MM.1S (cell line): Measurements from ENCODE around the gene NFAM1.
A peak's percentile ranks its signal among the peaks of the same experiment; 100 is the strongest.

Experiments
- DNase-seq: peaks from one replicate; pipeline ENCODE4 v3.0.0-alpha.2; 2015
- H2AFZ ChIP-seq: fragments of 300-600 bp; sonication (generic); 2 replicates; pipeline ENCODE4 v1.6.0; 2016; ENCODE audit warnings: antibody characterized with exemption, low read length
- H3F3A ChIP-seq: fragments of 300-600 bp; sonication (generic); 2 replicates; pipeline ENCODE4 v1.6.1; 2016; ENCODE audit warnings: mild to moderate bottlenecking, antibody characterized with exemption, low read length, moderate library complexity, mixed read lengths; ENCODE audit not compliant: insufficient read depth
- H3K27ac ChIP-seq: fragments of 300-600 bp; sonication (generic); 2 replicates; pipeline ENCODE4 v1.5.1; 2016; ENCODE audit warnings: mild to moderate bottlenecking, low read length
- H3K27me3 ChIP-seq: fragments of 300-600 bp; sonication (generic); replicated peaks from 2 replicates; pipeline ENCODE4 v1.6.0; 2016; ENCODE audit warnings: low read length; ENCODE audit not compliant: insufficient read depth
- H3K36me3 ChIP-seq: fragments of 300-600 bp; sonication (generic); replicated peaks from 2 replicates; pipeline ENCODE4 v1.6.1; 2016; ENCODE audit warnings: mild to moderate bottlenecking, low read length, mixed read lengths; ENCODE audit not compliant: insufficient read depth
- H3K4me1 ChIP-seq: fragments of 300-600 bp; sonication (generic); 2 replicates; pipeline ENCODE4 v1.6.1; 2016; ENCODE audit warnings: low read length, mixed read lengths
- H3K4me2 ChIP-seq: fragments of 300-600 bp; sonication (generic); 2 replicates; pipeline ENCODE4 v1.6.0; 2016; ENCODE audit warnings: low read depth, low read length
- H3K4me3 ChIP-seq: fragments of 300-600 bp; sonication (generic); 2 replicates; pipeline ENCODE4 v1.5.1; 2016; ENCODE audit warnings: low read length, mixed read lengths
- H3K79me2 ChIP-seq: fragments of 300-600 bp; sonication (generic); 2 replicates; pipeline ENCODE4 v1.6.1; 2016; ENCODE audit warnings: mixed run types, low read length, mixed read lengths
- H3K9ac ChIP-seq: fragments of 300-600 bp; sonication (generic); 2 replicates; pipeline ENCODE4 v1.6.1; 2016; ENCODE audit warnings: low read length, mixed read lengths
- H3K9me2 ChIP-seq: fragments of 300-600 bp; sonication (generic); replicated peaks from 2 replicates; pipeline ENCODE4 v1.6.1; 2016; ENCODE audit warnings: mild to moderate bottlenecking, low read length, mixed read lengths; ENCODE audit not compliant: insufficient read depth
- H3K9me3 ChIP-seq: fragments of 300-600 bp; sonication (generic); replicated peaks from 2 replicates; pipeline ENCODE4 v1.6.1; 2016; ENCODE audit warnings: mild to moderate bottlenecking, low read length, mixed read lengths; ENCODE audit not compliant: insufficient read depth
- H4K20me1 ChIP-seq: fragments of 300-600 bp; sonication (generic); 2 replicates; pipeline ENCODE4 v1.6.1; 2016; ENCODE audit warnings: mild to moderate bottlenecking, low read length, moderate library complexity, mixed read lengths; ENCODE audit not compliant: insufficient read depth
- CTCF ChIP-seq: fragments of 300-600 bp; sonication (generic); IDR thresholded peaks from 2 replicates; pipeline ENCODE4 v1.5.1; 2016; ENCODE audit warnings: antibody characterized with exemption, low read length, mixed read lengths
- EZH2 ChIP-seq: fragments of 300-600 bp; sonication (generic); optimal IDR thresholded peaks from 2 replicates; pipeline ENCODE3; 2017; ENCODE audit warnings: low read depth, mild to moderate bottlenecking, antibody characterized with exemption, low read length, mixed read lengths
- EZH2phosphoT487 ChIP-seq: fragments of 300-600 bp; sonication (generic); IDR thresholded peaks from 2 replicates; pipeline ENCODE4 v1.6.1; 2018; ENCODE audit warnings: antibody characterized with exemption, low read length

The NFAM1 gene

DNA sequence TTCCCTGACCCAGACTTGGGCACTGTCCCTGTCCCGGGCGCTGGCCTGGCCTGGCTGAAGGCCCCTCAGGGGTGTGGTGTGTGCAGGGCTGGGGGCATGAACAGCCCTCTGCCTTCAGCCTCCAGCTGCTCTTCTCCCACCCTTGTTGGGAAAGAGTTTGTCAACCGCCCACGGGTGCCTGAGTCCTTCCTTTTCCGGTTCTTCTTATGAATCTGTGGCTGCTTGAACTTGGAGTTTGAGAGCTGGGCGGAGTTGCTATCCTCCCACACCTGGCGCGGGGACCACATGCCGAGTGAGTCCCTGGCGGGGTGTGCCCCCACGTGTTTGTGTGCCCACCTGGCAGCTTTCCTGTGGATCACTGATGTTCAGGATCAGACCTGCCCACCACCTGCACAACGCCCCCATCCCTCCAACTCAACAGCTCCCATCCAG lies 13.4 kb downstream of the NFAM1 start:
- H3K36me3 ChIP-seq = no peaks in the 10 kb centered on the region
- H3K27me3 ChIP-seq = peaks cover 55% of the 10 kb centered on the region
- H3K9me3 ChIP-seq = no peaks in the 10 kb centered on the region
- H4K20me1 ChIP-seq = no peaks in the 10 kb centered on the region
- H3K9ac ChIP-seq = no peak overlapping the region
- H3K9me2 ChIP-seq = no peaks in the 10 kb centered on the region
- TF ChIP-seq CTCF = no peak
- no peak for TF ChIP-seq EZH2phosphoT487
- TF ChIP-seq EZH2 = no peak
- no peaks in the 10 kb centered on the region for H3F3A ChIP-seq
- no peaks in the 10 kb centered on the region for H3K4me1 ChIP-seq
- no peak overlapping the region for H3K4me3 ChIP-seq
- no peak for DNase-seq
- no peak overlapping the region for H3K4me2 ChIP-seq
- no peak overlapping the region for H3K27ac ChIP-seq
- peak overlapping the region; percentile 58; the same call in 1 of the 2 replicates for H2AFZ ChIP-seq
- H3K79me2 ChIP-seq = no peaks in the 10 kb centered on the region

DNA sequence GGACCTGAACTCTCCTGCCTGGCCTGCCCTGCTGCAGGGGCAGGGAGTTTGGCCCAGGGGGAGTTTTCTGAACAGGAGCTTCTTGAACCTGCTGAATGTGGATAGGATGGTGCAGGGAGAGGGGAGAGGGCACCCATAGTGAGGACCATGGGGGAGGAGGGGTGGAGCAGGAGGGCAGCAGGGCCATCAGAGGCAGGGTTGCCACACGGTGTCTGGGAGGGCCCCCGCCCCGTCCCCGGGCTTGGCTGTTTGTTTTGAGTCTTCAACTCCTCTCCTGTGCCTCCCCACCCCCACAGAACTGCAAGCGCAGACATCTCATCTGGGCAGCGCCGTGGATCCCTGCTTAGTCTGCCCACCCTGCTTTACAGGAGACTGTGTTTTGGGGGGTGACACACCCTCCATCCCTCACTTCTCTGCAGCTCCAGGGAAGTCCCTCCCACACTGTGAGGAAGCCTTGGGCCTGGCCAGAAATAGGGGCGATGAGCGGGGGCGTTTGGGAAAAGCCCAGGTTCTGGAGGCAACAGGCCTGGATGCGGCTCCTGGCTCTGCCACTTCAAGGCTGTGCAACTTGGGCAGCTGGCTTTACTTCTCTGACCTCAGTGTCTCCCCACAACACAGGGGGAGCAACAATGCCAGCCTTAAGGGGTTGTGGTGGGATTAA lies 14.4 kb downstream of the NFAM1 start:
- Histone ChIP-seq H3K79me2 (no peaks in the 10 kb centered on the region), H4K20me1 (no peaks in the 10 kb centered on the region), H2AFZ (no peak overlapping the region), H3K9me2 (no peaks in the 10 kb centered on the region), H3K36me3 (no peaks in the 10 kb centered on the region), H3K27me3 (peaks cover 52% of the 10 kb centered on the region), H3K4me2 (no peak overlapping the region), H3K4me1 (no peaks in the 10 kb centered on the region), H3F3A (no peaks in the 10 kb centered on the region), H3K4me3 (no peak overlapping the region), H3K9me3 (no peaks in the 10 kb centered on the region), H3K27ac (no peak overlapping the region), H3K9ac (no peak overlapping the region)
- TF ChIP-seq EZH2 (no peak), CTCF (no peak), EZH2phosphoT487 (no peak)
- DNase-seq = no peak

DNA sequence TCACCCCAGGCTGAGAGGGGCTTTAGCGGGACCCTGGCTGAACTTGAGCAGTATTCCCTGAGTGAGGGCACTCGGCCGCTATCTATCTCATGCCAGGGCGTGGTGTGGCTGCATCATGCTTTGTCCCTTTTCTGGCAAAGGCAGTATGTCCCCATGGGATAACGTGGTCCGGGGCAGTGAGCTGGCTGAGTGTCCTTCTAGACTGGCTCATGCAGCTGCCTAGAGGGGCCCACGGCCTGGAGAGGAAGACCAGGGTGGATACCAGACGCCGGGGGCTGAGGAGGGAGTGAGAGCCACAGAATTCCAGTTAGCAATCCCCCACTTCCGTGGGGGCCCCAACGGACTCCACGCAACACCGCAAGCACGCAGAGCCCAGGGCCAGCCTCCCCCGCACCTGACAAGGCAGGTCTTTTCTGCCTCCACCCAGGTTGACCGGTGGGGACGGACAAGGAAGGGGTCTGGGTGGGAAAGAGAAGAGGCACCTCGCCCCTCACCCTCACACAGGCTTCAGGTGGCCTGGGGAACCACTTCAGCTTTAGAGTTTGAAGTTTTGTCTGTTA lies 15.5 kb downstream of the NFAM1 start:
- Histone ChIP-seq H3K9me3 (no peaks in the 10 kb centered on the region), H4K20me1 (no peaks in the 10 kb centered on the region), H3K9me2 (no peaks in the 10 kb centered on the region), H3K4me2 (no peak overlapping the region), H3K4me3 (no peak overlapping the region), H3F3A (no peaks in the 10 kb centered on the region), H3K79me2 (no peaks in the 10 kb centered on the region), H3K9ac (no peak overlapping the region), H3K27me3 (peaks cover 56% of the 10 kb centered on the region), H3K4me1 (no peaks in the 10 kb centered on the region), H3K27ac (no peak overlapping the region), H2AFZ (no peak overlapping the region), H3K36me3 (no peaks in the 10 kb centered on the region)
- no peak for TF ChIP-seq EZH2phosphoT487
- no peak for TF ChIP-seq CTCF
- TF ChIP-seq EZH2 = no peak
- no peak for DNase-seq
